Kidney (tissue), 14 donors: Measurements from ENCODE around the gene DNASE1L3. TPM values are rescaled to one million over a fixed set of nuclear protein-coding genes. Genes with fewer than 3 reads are reported as not detected.

Experiments used
- DNase-seq, 5 donors: peaks; one replicate each; pipeline ENCODE4 v3.0.0-alpha.2; 2013 to 2020
- FAIRE-seq: peaks from 2 replicates; lab custom pipeline; 2012; peaks lifted over from hg19 to GRCh38; lab: Jason Lieb, UNC
- H3K27ac ChIP-seq, 2 donors: one replicate each; pipeline ENCODE4 v1.7.0; 2013; ENCODE audit warnings: low read depth in 2 of 2, low read length in 2 of 2, inconsistent platforms in 1 of 2
- H3K27me3 ChIP-seq: one replicate; pipeline ENCODE4 v1.7.1; 2013; ENCODE audit warnings: low read length, inconsistent platforms; ENCODE audit not compliant: control insufficient read depth, insufficient read depth
- H3K36me3 ChIP-seq, 3 donors: one replicate each; pipeline versions ENCODE4 v1.7.0 to v1.7.1; 2013; ENCODE audit warnings: low read length in 3 of 3, control low read depth in 1 of 3, inconsistent platforms in 1 of 3; ENCODE audit not compliant: insufficient read depth in 3 of 3, control insufficient read depth in 2 of 3
- H3K4me1 ChIP-seq, 3 donors: one replicate each; pipeline versions ENCODE4 v1.7.0 to v1.7.1; 2013; ENCODE audit warnings: low read length in 3 of 3, inconsistent platforms in 1 of 3, low read depth in 1 of 3; ENCODE audit not compliant: control insufficient read depth in 2 of 3, insufficient read depth in 2 of 3
- H3K4me3 ChIP-seq, 3 donors: one replicate each; pipeline versions ENCODE4 v1.7.0 to v1.8.1; 2013; ENCODE audit warnings: low read length in 3 of 3, control low read depth in 1 of 3, inconsistent platforms in 1 of 3
- H3K9ac ChIP-seq, 3 donors: one replicate each; pipeline versions ENCODE4 v1.7.0 to v1.7.1; 2013; ENCODE audit warnings: low read length in 3 of 3, control low read depth in 1 of 3, inconsistent platforms in 1 of 3
- H3K9me3 ChIP-seq, 3 donors: one replicate each; pipeline versions ENCODE4 v1.7.0 to v1.7.1; 2013; ENCODE audit warnings: low read length in 3 of 3, control low read depth in 1 of 3, inconsistent platforms in 1 of 3; ENCODE audit not compliant: control insufficient read depth in 2 of 3, insufficient read depth in 1 of 3
- intact Hi-C: fragments of 100-400 bp; cut with DNase I; formaldehyde crosslinking; loops from one replicate; pipeline ENCODE4 v1.11.1; 2022
- polyA plus RNA-seq: library from polyadenylated mRNA; stranded (reverse); fragments of 350-450 nt; fragmentation: Illumina TruSeq; extraction: RNeasy Lipid Tissue Mini Kit (QIAGEN cat#74804); gene quantifications from one replicate; pipeline ENCODE4 v1.2.3, GENCODE V29; 2014; ENCODE audit warnings: low read depth, low replicate concordance; ENCODE audit not compliant: insufficient read depth
- total RNA-seq: library from RNA; stranded (reverse); fragmentation: NEBNext Ultra II Directional; extraction: Animal tissue kit (Norgen Biotek cat#: 25700); gene quantifications from one replicate; pipeline ENCODE4 v1.2.1, GENCODE V29; 2021
- TF ChIP-seq, protein P1 (sequence below): IDR thresholded peaks from 3 replicates; pipeline ENCODE4 v1.5.1; 2012; ENCODE audit warnings: mild to moderate bottlenecking, moderate library complexity, borderline replicate concordance; ENCODE audit not compliant: insufficient read depth; ENCODE audit errors: extremely low read depth
- donor health status: control.
- donor health status: control.
- donor health status: control.
- donor health status: control.
- donor health status: control.
- donor health status: DM: yes; HTN: yes; CAD: no.
- donor health status: Normal renal cell carcinoma (clear cell type).

The DNASE1L3 gene
- total and polyA plus RNA-seq, 2 donors from 2014 or later, result 24.9 to 27.5 TPM

DNA sequence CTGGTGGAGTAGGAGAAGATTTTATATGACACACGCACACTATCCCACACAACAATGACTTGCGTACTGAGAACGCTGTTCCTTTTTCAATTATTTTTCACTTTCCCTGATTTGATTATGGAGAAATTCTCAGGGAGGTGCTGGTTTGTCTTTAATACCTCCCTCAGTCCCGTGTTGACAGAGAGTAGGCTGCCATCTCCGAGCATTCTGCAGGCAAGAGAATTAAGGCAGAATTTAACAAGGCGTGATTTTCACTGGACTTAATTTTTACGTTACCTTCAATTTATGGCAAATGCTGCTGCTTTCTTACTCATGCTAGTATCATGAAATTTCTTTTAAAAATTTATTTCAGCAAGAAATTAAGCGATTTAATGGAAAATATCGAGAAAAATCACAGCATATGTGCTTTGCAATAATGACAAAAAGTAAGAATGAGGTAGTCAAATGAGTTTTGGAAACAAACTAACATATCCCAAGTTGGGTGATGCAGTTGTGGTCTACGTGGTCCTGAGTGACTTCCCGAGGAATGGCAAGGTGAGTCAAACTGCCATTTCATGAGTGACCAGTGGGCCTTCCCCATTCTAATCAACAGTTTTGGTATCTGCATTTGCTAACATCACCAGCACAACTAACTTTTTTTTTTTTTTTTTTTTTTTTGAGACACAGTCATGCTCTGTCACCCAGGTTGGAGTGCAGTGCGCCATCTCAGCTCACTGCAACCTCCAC is 16.9 kb downstream of the DNASE1L3 start:
- no peak for DNase-seq
- no peak overlapping the region for H3K9ac ChIP-seq
- FAIRE-seq, result no peak
- TF ChIP-seq, protein P1, sequence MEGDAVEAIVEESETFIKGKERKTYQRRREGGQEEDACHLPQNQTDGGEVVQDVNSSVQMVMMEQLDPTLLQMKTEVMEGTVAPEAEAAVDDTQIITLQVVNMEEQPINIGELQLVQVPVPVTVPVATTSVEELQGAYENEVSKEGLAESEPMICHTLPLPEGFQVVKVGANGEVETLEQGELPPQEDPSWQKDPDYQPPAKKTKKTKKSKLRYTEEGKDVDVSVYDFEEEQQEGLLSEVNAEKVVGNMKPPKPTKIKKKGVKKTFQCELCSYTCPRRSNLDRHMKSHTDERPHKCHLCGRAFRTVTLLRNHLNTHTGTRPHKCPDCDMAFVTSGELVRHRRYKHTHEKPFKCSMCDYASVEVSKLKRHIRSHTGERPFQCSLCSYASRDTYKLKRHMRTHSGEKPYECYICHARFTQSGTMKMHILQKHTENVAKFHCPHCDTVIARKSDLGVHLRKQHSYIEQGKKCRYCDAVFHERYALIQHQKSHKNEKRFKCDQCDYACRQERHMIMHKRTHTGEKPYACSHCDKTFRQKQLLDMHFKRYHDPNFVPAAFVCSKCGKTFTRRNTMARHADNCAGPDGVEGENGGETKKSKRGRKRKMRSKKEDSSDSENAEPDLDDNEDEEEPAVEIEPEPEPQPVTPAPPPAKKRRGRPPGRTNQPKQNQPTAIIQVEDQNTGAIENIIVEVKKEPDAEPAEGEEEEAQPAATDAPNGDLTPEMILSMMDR, result no peak
- intact Hi-C loops, result no loop called here
- no peaks in the 10 kb centered on the region for H3K36me3 ChIP-seq
- no peaks in the 10 kb centered on the region for H3K9me3 ChIP-seq
- no peaks in the 10 kb centered on the region for H3K4me1 ChIP-seq
- no peaks in the 10 kb centered on the region for H3K27me3 ChIP-seq
- no peak overlapping the region for H3K27ac ChIP-seq
- H3K4me3 ChIP-seq, result no peak overlapping the region

DNA sequence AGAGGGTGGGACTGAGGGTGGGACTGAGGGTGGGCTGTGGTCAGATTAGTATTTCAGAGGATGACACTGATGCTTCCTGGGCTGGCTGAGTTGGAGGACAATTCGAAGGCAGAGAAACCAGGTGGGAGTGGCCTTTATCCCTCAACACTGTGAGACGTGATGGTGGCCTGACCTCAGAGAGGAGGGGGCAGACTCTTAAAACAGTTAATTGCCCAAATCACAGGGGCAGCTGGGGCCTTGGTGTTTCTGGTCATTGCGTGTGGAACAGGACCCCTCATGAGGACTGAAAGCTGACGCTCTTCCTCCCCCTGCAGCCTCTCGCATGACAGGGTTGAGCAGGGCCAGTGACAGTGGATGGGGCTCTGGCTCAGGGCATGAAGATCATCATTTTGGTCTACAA is 18.7 kb downstream of the DNASE1L3 start:
- Histone ChIP-seq H3K27me3 (no peaks in the 10 kb centered on the region), H3K9ac (no peak overlapping the region), H3K36me3 (no peaks in the 10 kb centered on the region), H3K4me3 (no peak overlapping the region), H3K27ac (no peak overlapping the region), H3K4me1 (no peaks in the 10 kb centered on the region), H3K9me3 (no peaks in the 10 kb centered on the region)
- FAIRE-seq (no peak), DNase-seq (peak in 4 of 5 donors; percentile 58 to 67 (median 60))
- TF ChIP-seq, protein P1, result no peak
- intact Hi-C loops, result no loop called here

DNA sequence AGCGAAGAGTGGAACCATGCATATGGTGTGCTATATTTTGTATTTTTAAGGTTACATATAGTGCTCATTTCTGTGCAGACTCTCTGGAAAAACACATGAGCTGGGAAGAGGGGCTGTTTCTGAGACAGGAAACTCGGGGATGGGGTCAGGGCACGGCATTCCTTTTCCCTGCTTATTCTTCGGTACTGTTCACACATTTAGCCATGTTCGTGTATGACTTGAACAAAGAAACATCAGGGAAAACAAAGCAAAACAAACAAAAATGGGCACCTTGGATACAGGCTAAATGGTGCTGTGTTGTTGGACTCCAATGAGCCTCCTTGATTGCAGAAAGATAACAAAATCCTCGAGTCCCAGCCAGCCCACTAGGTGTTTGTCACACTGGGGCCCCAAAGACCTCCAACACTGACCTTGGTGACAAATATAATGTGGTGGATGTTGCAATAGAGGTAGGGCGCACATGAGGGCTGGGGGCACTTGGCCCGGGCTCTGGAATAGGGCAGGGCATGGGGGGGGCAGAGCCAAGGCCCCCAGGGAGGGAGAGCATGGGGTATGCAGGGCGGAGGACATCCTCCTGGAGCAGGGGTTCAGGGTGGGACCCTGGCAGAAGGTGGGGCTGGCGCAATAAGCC is 19.3 kb downstream of the DNASE1L3 start:
- Histone ChIP-seq H3K9ac (no peak overlapping the region), H3K4me1 (no peaks in the 10 kb centered on the region), H3K27ac (no peak overlapping the region), H3K27me3 (no peaks in the 10 kb centered on the region), H3K36me3 (no peaks in the 10 kb centered on the region), H3K9me3 (no peaks in the 10 kb centered on the region), H3K4me3 (no peak overlapping the region)
- TF ChIP-seq, protein P1, result no peak
- no peak for DNase-seq
- intact Hi-C loops, result no loop called here
- FAIRE-seq, result no peak
